H9 (cell line): ENCODE measurements around the gene PAOX. TPM values are rescaled to one million over a fixed set of nuclear protein-coding genes. Genes with fewer than 3 reads are reported as not detected.

ENCODE experiments used
- DNase-seq: peaks from one replicate; pipeline ENCODE4 v3.0.0-alpha.2; 2017
- H2AFZ ChIP-seq: one replicate; pipeline ENCODE4 v1.6.1; 2013; ENCODE audit warnings: mild to moderate bottlenecking, low read length, control low read depth, moderate library complexity
- H2AK5ac ChIP-seq: 2 replicates; pipeline ENCODE4 v1.6.1; 2013; ENCODE audit warnings: low read length, control low read depth, mixed read lengths; ENCODE audit not compliant: insufficient read length
- H2BK120ac ChIP-seq: one replicate; pipeline ENCODE4 v1.6.1; 2013; ENCODE audit warnings: low read depth, mild to moderate bottlenecking, low read length, control low read depth, inconsistent platforms; ENCODE audit not compliant: poor library complexity, severe bottlenecking
- H2BK12ac ChIP-seq: 2 replicates; pipeline ENCODE4 v1.6.1; 2013; ENCODE audit warnings: low read length, control low read depth, mixed read lengths, low read depth; ENCODE audit not compliant: insufficient read length
- H2BK15ac ChIP-seq: 2 replicates; pipeline ENCODE4 v1.6.1; 2013; ENCODE audit warnings: low read depth, low read length, control low read depth
- H2BK20ac ChIP-seq: one replicate; pipeline ENCODE4 v1.6.1; 2013; ENCODE audit warnings: low read depth, mild to moderate bottlenecking, low read length, control low read depth, inconsistent platforms; ENCODE audit not compliant: poor library complexity, severe bottlenecking
- H2BK5ac ChIP-seq: 2 replicates; pipeline ENCODE4 v1.6.1; 2013; ENCODE audit warnings: low read length, control low read depth, mixed read lengths; ENCODE audit not compliant: insufficient read length
- H3K14ac ChIP-seq: 2 replicates; pipeline ENCODE4 v1.6.1; 2013; ENCODE audit warnings: low read length, control low read depth; ENCODE audit not compliant: insufficient read depth
- H3K18ac ChIP-seq: 2 replicates; pipeline ENCODE4 v1.6.1; 2013; ENCODE audit warnings: low read depth, mild to moderate bottlenecking, mixed read lengths, low read length, control low read depth; ENCODE audit not compliant: insufficient read length
- H3K23ac ChIP-seq: 2 replicates; pipeline ENCODE4 v1.6.1; 2013; ENCODE audit warnings: low read length, control low read depth, mixed read lengths, low read depth; ENCODE audit not compliant: insufficient read length
- H3K23me2 ChIP-seq: 2 replicates; pipeline ENCODE4 v1.6.1; 2013; ENCODE audit warnings: low read depth, mild to moderate bottlenecking, mixed read lengths, low read length, control low read depth; ENCODE audit not compliant: insufficient read length, poor library complexity, severe bottlenecking
- H3K27ac ChIP-seq: 2 replicates; pipeline ENCODE4 v1.5.1; 2013; ENCODE audit warnings: low read length, control low read depth, mixed read lengths, low read depth; ENCODE audit not compliant: insufficient read length
- H3K27me3 ChIP-seq: 2 replicates; pipeline ENCODE4 v1.6.1; 2013; ENCODE audit warnings: low read length, control low read depth, inconsistent platforms; ENCODE audit not compliant: insufficient read depth
- H3K4ac ChIP-seq: 2 replicates; pipeline ENCODE4 v1.6.1; 2013; ENCODE audit warnings: low read depth, mild to moderate bottlenecking, control low read depth, inconsistent platforms, low read length, moderate library complexity
- H3K4me1 ChIP-seq: 2 replicates; pipeline ENCODE4 v1.6.1; 2013; ENCODE audit warnings: low read length, control low read depth, inconsistent platforms; ENCODE audit not compliant: insufficient read depth
- H3K4me2 ChIP-seq: 2 replicates; pipeline ENCODE4 v1.6.1; 2013; ENCODE audit warnings: low read length, control low read depth, mixed read lengths; ENCODE audit not compliant: insufficient read length, insufficient read depth
- H3K56ac ChIP-seq: 2 replicates; pipeline ENCODE4 v1.6.1; 2013; ENCODE audit warnings: low read depth, mild to moderate bottlenecking, mixed read lengths, low read length, control low read depth; ENCODE audit not compliant: insufficient read length
- H3K79me1 ChIP-seq: 2 replicates; pipeline ENCODE4 v1.6.1; 2013; ENCODE audit warnings: low read depth, mild to moderate bottlenecking, moderate library complexity, low read length, control low read depth, inconsistent platforms; ENCODE audit not compliant: insufficient read depth, poor library complexity, severe bottlenecking
- H3K79me2 ChIP-seq: 2 replicates; pipeline ENCODE4 v1.6.1; 2013; ENCODE audit warnings: low read length, control low read depth, inconsistent platforms; ENCODE audit not compliant: insufficient read depth
- H3K9ac ChIP-seq: 2 replicates; pipeline ENCODE4 v1.6.1; 2013; ENCODE audit warnings: low read length, control low read depth, mixed read lengths; ENCODE audit not compliant: insufficient read length; ENCODE audit errors: extremely low read depth
- H3K9me3 ChIP-seq: one replicate; pipeline ENCODE4 v1.6.1; 2013; ENCODE audit warnings: low read depth, low read length, inconsistent platforms; ENCODE audit not compliant: control insufficient read depth
- H3T11ph ChIP-seq: one replicate; pipeline ENCODE4 v1.6.1; 2013; ENCODE audit warnings: mild to moderate bottlenecking, low read length, control low read depth, inconsistent platforms
- H4K20me1 ChIP-seq: one replicate; pipeline ENCODE4 v1.6.1; 2013; ENCODE audit not compliant: control insufficient read depth, insufficient read length, insufficient read depth
- H4K5ac ChIP-seq: 2 replicates; pipeline ENCODE4 v1.6.1; 2013; ENCODE audit warnings: low read depth, mild to moderate bottlenecking, mixed read lengths, low read length, control low read depth; ENCODE audit not compliant: insufficient read length
- H4K8ac ChIP-seq: replicated peaks from 2 replicates; pipeline ENCODE4 v1.6.1; 2013; ENCODE audit warnings: low read length, control low read depth, mixed read lengths, low read depth; ENCODE audit not compliant: insufficient read length
- H4K91ac ChIP-seq: 2 replicates; pipeline ENCODE4 v1.6.1; 2013; ENCODE audit warnings: low read depth, mild to moderate bottlenecking, moderate library complexity, mixed read lengths, low read length, control low read depth; ENCODE audit not compliant: insufficient read length
- H3K27ac Mint-ChIP-seq, 3 experiments: 2 replicates in 2 of 3; 3 replicates in 1 of 3; pipeline ENCODE4 v1.8.0; 2020 to 2021; ENCODE audit warnings: mixed read lengths in 3 of 3, mild to moderate bottlenecking in 1 of 3, moderate library complexity in 1 of 3
- H3K27me3 Mint-ChIP-seq: 2 replicates; pipeline ENCODE4 v1.8.0; 2021; ENCODE audit warnings: low read depth, mild to moderate bottlenecking, moderate library complexity, mixed read lengths
- H3K36me3 Mint-ChIP-seq, 3 experiments: 2 replicates in 2 of 3; 3 replicates in 1 of 3; pipeline ENCODE4 v1.8.0; 2020 to 2021; ENCODE audit warnings: low read depth in 3 of 3, mixed read lengths in 3 of 3; ENCODE audit not compliant: insufficient read depth in 1 of 3
- H3K4me1 Mint-ChIP-seq, 2 experiments: 2 replicates each; pipeline ENCODE4 v1.8.0; 2020; ENCODE audit warnings: mixed read lengths in 2 of 2
- H3K4me3 Mint-ChIP-seq, 2 experiments: 2 replicates in 1 of 2; 3 replicates in 1 of 2; pipeline ENCODE4 v1.8.0; 2020 to 2021; ENCODE audit warnings: mild to moderate bottlenecking in 2 of 2, mixed read lengths in 2 of 2, moderate library complexity in 1 of 2
- H3K9me3 Mint-ChIP-seq, 2 experiments: 2 replicates in 1 of 2; 3 replicates in 1 of 2; pipeline ENCODE4 v1.8.0; 2020; ENCODE audit warnings: mild to moderate bottlenecking in 2 of 2, mixed read lengths in 2 of 2, moderate library complexity in 1 of 2
- WGBS: extraction: QIAGEN DNeasy Blood & Tissue Kit; methylation state at CpG from one replicate; pipeline ENCODE4 v1.1.7; 2013; ENCODE audit warnings: missing lambda C conversion rate, low lambda C conversion rate, mixed read lengths; ENCODE audit not compliant: insufficient read length; ENCODE audit errors: extremely low coverage; 5-methylcytosine and 5-hydroxymethylcytosine counted together
- total RNA-seq: library from RNA; stranded (reverse); gene quantifications from 2 replicates; pipeline ENCODE4 v1.2.1, GENCODE V29; 2021
- TF ChIP-seq, protein P1 (sequence below): fragments of 200-600 bp; sonication (generic); conservative IDR thresholded peaks from 3 replicates; pipeline ENCODE4 v1.8.0; 2021; ENCODE audit warnings: antibody characterized with exemption, mild to moderate bottlenecking

The PAOX gene
- total RNA-seq, 1 experiment from 2014 or later = 5.6 TPM

- Histone ChIP-seq H3K79me2 (no peaks in the 10 kb centered on the region), H4K8ac (no peak overlapping the region), H3K56ac (no peak overlapping the region), H3K9ac (no peak overlapping the region), H3K18ac (no peak overlapping the region), H3K4me2 (no peak overlapping the region), H3K23ac (no peak overlapping the region), H3K4ac (no peak overlapping the region), H2BK15ac (no peak overlapping the region), H4K5ac (no peak overlapping the region), H2BK120ac (no peak overlapping the region), H3K79me1 (no peaks in the 10 kb centered on the region), H4K91ac (no peak overlapping the region), H3K4me1 (no peaks in the 10 kb centered on the region), H4K20me1 (no peaks in the 10 kb centered on the region), H2BK5ac (no peak overlapping the region), H2BK20ac (no peak overlapping the region), H3K14ac (no peak overlapping the region), H3K9me3 (no peaks in the 10 kb centered on the region), H3T11ph (no peak overlapping the region), H3K27ac (no peak overlapping the region), H3K27me3 (no peaks in the 10 kb centered on the region; the same call in 1 of the 2 replicates), H2AK5ac (no peak overlapping the region), H2AFZ (no peak overlapping the region), H3K23me2 (peaks cover 1% of the 10 kb centered on the region), H2BK12ac (no peak overlapping the region)
- DNase-seq = no peak
- Mint-ChIP-seq H3K36me3 (peaks cover 1 to 9% (median 6%) of the 10 kb centered on the region in 3 experiments; a peak in 4 of 7 replicates), H3K27me3 (peaks cover 9% of the 10 kb centered on the region), H3K9me3 (peaks cover 0 to 1% of the 10 kb centered on the region in 2 experiments; a peak in 1 of 5 replicates), H3K4me3 (no peak overlapping the region), H3K27ac (no peak overlapping the region), H3K4me1 (no peaks in the 10 kb centered on the region)
- no CpG with 5 or more reads among the region's 4 CpGs for WGBS
- TF ChIP-seq, protein P1, sequence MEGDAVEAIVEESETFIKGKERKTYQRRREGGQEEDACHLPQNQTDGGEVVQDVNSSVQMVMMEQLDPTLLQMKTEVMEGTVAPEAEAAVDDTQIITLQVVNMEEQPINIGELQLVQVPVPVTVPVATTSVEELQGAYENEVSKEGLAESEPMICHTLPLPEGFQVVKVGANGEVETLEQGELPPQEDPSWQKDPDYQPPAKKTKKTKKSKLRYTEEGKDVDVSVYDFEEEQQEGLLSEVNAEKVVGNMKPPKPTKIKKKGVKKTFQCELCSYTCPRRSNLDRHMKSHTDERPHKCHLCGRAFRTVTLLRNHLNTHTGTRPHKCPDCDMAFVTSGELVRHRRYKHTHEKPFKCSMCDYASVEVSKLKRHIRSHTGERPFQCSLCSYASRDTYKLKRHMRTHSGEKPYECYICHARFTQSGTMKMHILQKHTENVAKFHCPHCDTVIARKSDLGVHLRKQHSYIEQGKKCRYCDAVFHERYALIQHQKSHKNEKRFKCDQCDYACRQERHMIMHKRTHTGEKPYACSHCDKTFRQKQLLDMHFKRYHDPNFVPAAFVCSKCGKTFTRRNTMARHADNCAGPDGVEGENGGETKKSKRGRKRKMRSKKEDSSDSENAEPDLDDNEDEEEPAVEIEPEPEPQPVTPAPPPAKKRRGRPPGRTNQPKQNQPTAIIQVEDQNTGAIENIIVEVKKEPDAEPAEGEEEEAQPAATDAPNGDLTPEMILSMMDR = no peak
Observed at GRCh38 chr10:133383551-133383950, 4.5 kb downstream of the PAOX start.
